ENCODE data around the gene SLC35F3. TPM values are rescaled to one million over a fixed set of nuclear protein-coding genes. Genes with fewer than 3 reads are reported as not detected.
"Not testable (repeated sequence)": the region's sequence is repeated elsewhere in the genome, so short reads cannot be mapped to it uniquely, and the experiment has no call there.

SLC35F3 gene
- total RNA-seq, 2 experiments from 2014 or later, result 7.5 to 8.1 TPM

- Mint-ChIP-seq H3K4me3 (no peak overlapping the region), H3K9me3 (no peaks in the 10 kb centered on the region), H3K27me3 (peaks cover 11% of the 10 kb centered on the region), H3K4me1 (peaks cover 21% of the 10 kb centered on the region), H3K27ac (no peak overlapping the region), H3K36me3 (peaks cover 1% of the 10 kb centered on the region)
- DNase-seq, result no peak
These were observed 335.0 kb downstream of the SLC35F3 start for GRCh38 chr1:234239515-234239914.

GRCh38 chr1:234239936-234240335 lies 335.5 kb downstream of the SLC35F3 start:
- peaks cover 1% of the 10 kb centered on the region for H3K36me3 Mint-ChIP-seq
- peaks cover 11% of the 10 kb centered on the region for H3K27me3 Mint-ChIP-seq
- H3K4me3 Mint-ChIP-seq, result no peak overlapping the region
- no peak for DNase-seq
- H3K27ac Mint-ChIP-seq, result no peak overlapping the region
- peaks cover 24% of the 10 kb centered on the region for H3K4me1 Mint-ChIP-seq
- no peaks in the 10 kb centered on the region for H3K9me3 Mint-ChIP-seq

DNA sequence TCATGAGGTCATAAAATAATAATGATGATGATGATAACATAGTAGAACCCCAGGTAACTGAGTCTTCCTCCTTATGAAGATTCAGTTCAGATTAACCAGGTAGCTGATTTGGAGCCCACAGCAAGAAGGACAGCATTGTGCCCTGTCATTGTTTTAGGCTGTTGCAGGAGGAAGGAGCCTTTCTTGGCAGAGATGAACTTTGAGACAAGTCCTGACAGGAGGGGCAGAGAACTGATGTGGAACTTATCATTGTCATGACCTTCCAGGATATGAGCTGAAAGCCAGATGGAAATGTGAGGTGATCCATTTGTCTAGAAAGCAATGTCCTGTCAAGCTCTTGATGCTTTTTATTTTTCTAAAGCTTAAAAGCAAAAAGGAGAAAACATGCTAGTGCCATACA lies 336.2 kb downstream of the SLC35F3 start:
- Mint-ChIP-seq H3K36me3 (peaks cover 1% of the 10 kb centered on the region), H3K4me1 (peaks cover 26% of the 10 kb centered on the region), H3K9me3 (no peaks in the 10 kb centered on the region), H3K27ac (no peak overlapping the region), H3K4me3 (no peak overlapping the region), H3K27me3 (peaks cover 11% of the 10 kb centered on the region)
- DNase-seq, result no peak

GRCh38 chr1:234241941-234242490 lies 337.5 kb downstream of the SLC35F3 start:
- Mint-ChIP-seq H3K27ac (no peak overlapping the region), H3K27me3 (peaks cover 11% of the 10 kb centered on the region), H3K4me3 (no peak overlapping the region), H3K36me3 (peaks cover 5% of the 10 kb centered on the region), H3K4me1 (peaks cover 34% of the 10 kb centered on the region), H3K9me3 (peaks cover 4% of the 10 kb centered on the region)
- no peak for DNase-seq

GRCh38 chr1:234243521-234244260 lies 339.2 kb downstream of the SLC35F3 start:
- Mint-ChIP-seq H3K27ac (peak overlapping the region; percentile 8), H3K36me3 (peaks cover 8% of the 10 kb centered on the region), H3K4me1 (peaks cover 25% of the 10 kb centered on the region), H3K9me3 (peaks cover 8% of the 10 kb centered on the region), H3K27me3 (peaks cover 11% of the 10 kb centered on the region), H3K4me3 (no peak overlapping the region)
- no peak for DNase-seq

DNA sequence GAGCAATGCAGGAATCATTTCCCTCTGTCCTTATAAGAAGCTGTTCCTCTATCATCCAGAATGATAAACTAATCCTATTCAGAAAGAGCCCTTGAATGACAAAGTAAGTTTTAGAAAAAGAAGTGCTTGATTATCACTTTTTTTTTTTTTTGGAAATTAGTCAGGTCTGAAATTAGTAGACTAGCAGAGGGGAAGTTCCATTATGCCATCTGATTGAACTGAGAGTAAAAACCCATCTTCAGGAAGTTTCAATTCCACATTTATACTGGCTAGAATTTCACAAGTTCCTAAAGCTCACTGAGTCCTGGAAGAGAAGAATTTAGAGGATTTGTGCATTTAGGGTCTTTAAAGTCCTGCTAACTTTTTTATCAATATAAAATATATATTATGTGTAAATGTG lies 340.0 kb downstream of the SLC35F3 start:
- no peak for DNase-seq
- peaks cover 4% of the 10 kb centered on the region for H3K27me3 Mint-ChIP-seq
- H3K4me1 Mint-ChIP-seq, result peaks cover 25% of the 10 kb centered on the region
- peaks cover 8% of the 10 kb centered on the region for H3K36me3 Mint-ChIP-seq
- peak overlapping the region; percentile 16 for H3K27ac Mint-ChIP-seq
- H3K9me3 Mint-ChIP-seq, result peaks cover 8% of the 10 kb centered on the region
- no peak overlapping the region for H3K4me3 Mint-ChIP-seq

- H3K4me3 Mint-ChIP-seq, result no peak overlapping the region
- H3K36me3 Mint-ChIP-seq, result peaks cover 7% of the 10 kb centered on the region
- H3K9me3 Mint-ChIP-seq, result peaks cover 8% of the 10 kb centered on the region
- no peak overlapping the region for H3K27ac Mint-ChIP-seq
- peaks cover 25% of the 10 kb centered on the region for H3K4me1 Mint-ChIP-seq
- no peak for DNase-seq
- no peaks in the 10 kb centered on the region for H3K27me3 Mint-ChIP-seq
These were observed 342.2 kb downstream of the SLC35F3 start for GRCh38 chr1:234246638-234247116.

DNA sequence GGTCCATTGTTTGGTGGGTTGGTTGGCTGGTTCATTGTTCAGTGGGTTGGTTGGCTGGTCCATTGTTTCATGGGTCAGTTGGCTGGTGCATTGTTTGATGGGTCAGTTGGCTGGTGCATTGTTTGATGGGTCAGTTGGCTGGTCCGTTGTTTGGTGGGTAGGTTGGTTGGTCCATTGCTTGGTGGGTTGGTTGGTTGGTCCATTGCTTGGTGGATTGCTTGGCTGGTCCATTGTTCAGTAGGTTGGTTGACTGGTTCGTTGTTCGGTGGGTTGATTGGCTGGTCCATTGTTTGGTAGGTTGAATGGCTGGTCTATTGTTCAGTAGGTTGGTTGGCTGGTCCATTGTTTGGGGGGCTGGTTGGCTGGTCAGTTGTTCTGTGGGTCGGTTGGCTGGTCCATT lies 343.3 kb downstream of the SLC35F3 start:
- H3K27ac Mint-ChIP-seq, H3K4me3 Mint-ChIP-seq, H3K36me3 Mint-ChIP-seq, H3K27me3 Mint-ChIP-seq, DNase-seq, H3K9me3 Mint-ChIP-seq: not testable (repeated sequence)
- peaks cover 25% of the 10 kb centered on the region for H3K4me1 Mint-ChIP-seq

DNA sequence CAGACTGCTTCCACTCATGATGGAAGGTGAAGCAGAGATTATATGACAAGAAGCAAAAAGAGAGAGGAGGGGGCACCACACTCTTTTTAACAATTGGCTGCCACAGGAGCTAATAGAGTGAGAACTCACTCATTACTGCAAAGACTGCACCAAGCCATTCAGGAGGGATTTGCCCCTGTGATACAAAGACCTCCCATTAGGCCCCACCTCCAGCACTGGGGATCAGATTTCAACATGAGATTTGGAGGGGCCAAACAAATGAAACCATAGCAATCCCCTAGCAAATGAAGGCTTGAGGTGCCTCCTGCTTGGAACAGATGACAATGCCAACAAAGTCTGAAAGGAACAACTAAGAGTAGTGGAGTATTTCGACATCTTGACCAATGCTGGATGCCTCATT lies 346.3 kb downstream of the SLC35F3 start:
- Mint-ChIP-seq H3K4me3 (no peak overlapping the region), H3K36me3 (peaks cover 7% of the 10 kb centered on the region), H3K27me3 (peaks cover 9% of the 10 kb centered on the region), H3K9me3 (peaks cover 8% of the 10 kb centered on the region), H3K27ac (no peak overlapping the region), H3K4me1 (peaks cover 9% of the 10 kb centered on the region)
- no peak for DNase-seq

- Mint-ChIP-seq H3K27ac (no peak overlapping the region), H3K4me3 (no peak overlapping the region), H3K4me1 (peaks cover 4% of the 10 kb centered on the region), H3K36me3 (peaks cover 3% of the 10 kb centered on the region), H3K27me3 (peaks cover 12% of the 10 kb centered on the region), H3K9me3 (peaks cover 6% of the 10 kb centered on the region)
- no peak for DNase-seq
These were observed 349.3 kb downstream of the SLC35F3 start for GRCh38 chr1:234253732-234254131.

DNA sequence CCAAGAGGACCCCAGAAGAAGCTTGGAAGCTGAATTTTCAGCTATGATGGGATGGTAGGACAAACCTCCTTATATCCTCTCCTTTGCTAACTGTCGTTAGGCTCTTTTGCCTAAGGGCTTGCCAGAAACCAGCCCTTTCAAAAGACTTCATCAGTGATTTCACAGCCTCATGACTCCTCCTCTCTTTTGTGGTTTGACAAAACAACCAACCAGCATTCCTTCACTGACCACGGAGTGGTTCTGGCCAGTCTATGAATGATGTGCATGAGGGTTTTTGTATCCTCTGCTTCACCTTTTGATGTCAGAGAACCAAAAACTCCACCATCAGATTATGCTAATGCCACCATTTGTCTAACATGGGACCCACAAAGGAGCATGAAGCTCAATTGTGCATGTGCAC lies 351.9 kb downstream of the SLC35F3 start:
- H3K4me1 Mint-ChIP-seq, result peaks cover 15% of the 10 kb centered on the region
- H3K9me3 Mint-ChIP-seq, result peaks cover 6% of the 10 kb centered on the region
- peaks cover 10% of the 10 kb centered on the region for H3K36me3 Mint-ChIP-seq
- H3K4me3 Mint-ChIP-seq, result no peak overlapping the region
- DNase-seq, result peak; percentile 4
- H3K27ac Mint-ChIP-seq, result no peak overlapping the region
- H3K27me3 Mint-ChIP-seq, result peaks cover 20% of the 10 kb centered on the region

GRCh38 chr1:234258071-234258470 lies 353.6 kb downstream of the SLC35F3 start:
- no peak overlapping the region for H3K27ac Mint-ChIP-seq
- H3K4me1 Mint-ChIP-seq, result peaks cover 18% of the 10 kb centered on the region
- H3K36me3 Mint-ChIP-seq, result peaks cover 10% of the 10 kb centered on the region
- peaks cover 6% of the 10 kb centered on the region for H3K9me3 Mint-ChIP-seq
- DNase-seq, result no peak
- H3K4me3 Mint-ChIP-seq, result no peak overlapping the region
- peaks cover 20% of the 10 kb centered on the region for H3K27me3 Mint-ChIP-seq

DNA sequence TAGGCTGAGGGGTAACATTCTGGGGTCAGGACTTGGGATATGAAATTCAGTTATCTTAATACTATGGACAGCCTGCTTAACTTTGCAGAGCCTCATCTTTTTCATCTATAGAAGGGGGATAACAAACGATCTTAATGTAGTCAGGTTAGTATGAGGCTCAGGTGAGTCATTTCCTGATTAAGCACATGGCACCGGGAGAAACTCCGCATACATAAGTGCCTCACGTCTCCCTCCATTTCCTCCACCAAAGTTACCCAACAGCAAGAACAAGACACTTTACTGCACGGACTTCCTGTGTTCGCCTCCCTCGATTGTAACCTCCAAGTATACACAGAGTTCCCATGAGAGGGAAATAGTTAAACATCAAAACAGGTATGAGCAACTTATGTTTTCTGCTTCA lies 356.1 kb downstream of the SLC35F3 start:
- Mint-ChIP-seq H3K9me3 (peaks cover 6% of the 10 kb centered on the region), H3K27ac (peak overlapping the region; percentile 57), H3K36me3 (peaks cover 10% of the 10 kb centered on the region), H3K4me1 (peaks cover 21% of the 10 kb centered on the region), H3K4me3 (no peak overlapping the region), H3K27me3 (peaks cover 15% of the 10 kb centered on the region)
- peak; percentile 8 for DNase-seq

GRCh38 chr1:234261545-234261944 lies 357.1 kb downstream of the SLC35F3 start:
- Mint-ChIP-seq H3K4me3 (no peak overlapping the region), H3K27ac (no peak overlapping the region), H3K4me1 (peaks cover 20% of the 10 kb centered on the region), H3K27me3 (peaks cover 16% of the 10 kb centered on the region), H3K36me3 (peaks cover 10% of the 10 kb centered on the region), H3K9me3 (peaks cover 6% of the 10 kb centered on the region)
- no peak for DNase-seq

GRCh38 chr1:234262007-234262753 lies 357.7 kb downstream of the SLC35F3 start:
- Mint-ChIP-seq H3K4me3 (no peak overlapping the region), H3K4me1 (peaks cover 18% of the 10 kb centered on the region), H3K27me3 (peaks cover 16% of the 10 kb centered on the region), H3K9me3 (peaks cover 5% of the 10 kb centered on the region), H3K36me3 (peaks cover 10% of the 10 kb centered on the region), H3K27ac (no peak overlapping the region)
- DNase-seq, result no peak

Data from activated naive CD8-positive, alpha-beta T cell treated with anti-CD3 and anti-CD28 coated beads for 36 hours (primary cell).